Immature natural killer cell (primary cell): ENCODE measurements around the gene CAB39L. TPM values are rescaled to one million over a fixed set of nuclear protein-coding genes. Genes with fewer than 3 reads are reported as not detected.

Source experiments
- DNase-seq, 3 donors: peaks; one replicate each; pipeline ENCODE4 v3.0.0; 2022; ENCODE audit warnings: mixed read lengths in 1 of 3
- H3K27ac Mint-ChIP-seq, 6 donors: one replicate each; pipeline ENCODE4 v1.8.0; 2020; ENCODE audit warnings: mixed read lengths in 6 of 6, mild to moderate bottlenecking in 5 of 6, inconsistent platforms in 4 of 6, moderate library complexity in 3 of 6
- H3K27me3 Mint-ChIP-seq, 3 donors: one replicate each; pipeline ENCODE4 v1.8.0; 2020 to 2021; ENCODE audit warnings: low read depth in 3 of 3, mild to moderate bottlenecking in 3 of 3, mixed read lengths in 3 of 3, moderate library complexity in 3 of 3, inconsistent platforms in 1 of 3
- H3K36me3 Mint-ChIP-seq, 3 donors: one replicate each; pipeline ENCODE4 v1.8.0; 2020; ENCODE audit warnings: mixed read lengths in 3 of 3, inconsistent platforms in 2 of 3, mild to moderate bottlenecking in 2 of 3
- H3K4me1 Mint-ChIP-seq, 2 donors: one replicate each; pipeline ENCODE4 v1.8.0; 2020; ENCODE audit warnings: inconsistent platforms in 2 of 2, mild to moderate bottlenecking in 2 of 2, mixed read lengths in 2 of 2, moderate library complexity in 1 of 2
- H3K4me3 Mint-ChIP-seq, 5 donors: one replicate each; pipeline ENCODE4 v1.8.0; 2020; ENCODE audit warnings: mild to moderate bottlenecking in 5 of 5, mixed read lengths in 5 of 5, inconsistent platforms in 3 of 5, moderate library complexity in 3 of 5
- H3K9me3 Mint-ChIP-seq, 6 donors: one replicate each; pipeline ENCODE4 v1.8.0; 2020; ENCODE audit warnings: mild to moderate bottlenecking in 6 of 6, mixed read lengths in 6 of 6, inconsistent platforms in 4 of 6, moderate library complexity in 3 of 6
- polyA plus RNA-seq, 3 donors: library from polyadenylated mRNA; unstranded; fragments of 300-500 nt; fragmentation: Illumina TruSeq; gene quantifications; one replicate each; pipeline ENCODE4 v1.2.3, GENCODE V29; 2021

CAB39L gene
- polyA plus RNA-seq, 3 donors from 2014 or later = 4.9 to 11.0 (median 7.0) TPM

GRCh38 chr13:49287995-49288394 is 155.9 kb downstream of the CAB39L start:
- Mint-ChIP-seq H3K4me1 (peaks cover 4 to 16% of the 10 kb centered on the region in 2 donors), H3K27ac (no peak overlapping the region), H3K4me3 (no peak overlapping the region), H3K9me3 (no peaks in the 10 kb centered on the region), H3K27me3 (no peaks in the 10 kb centered on the region), H3K36me3 (peaks cover 19 to 26% (median 20%) of the 10 kb centered on the region in 3 donors)
- DNase-seq = no peak

GRCh38 chr13:49279885-49280284 is 164.0 kb downstream of the CAB39L start:
- Mint-ChIP-seq H3K4me1 (no peaks in the 10 kb centered on the region), H3K9me3 (no peaks in the 10 kb centered on the region), H3K27me3 (no peaks in the 10 kb centered on the region), H3K4me3 (no peak overlapping the region), H3K36me3 (peaks cover 3 to 19% (median 10%) of the 10 kb centered on the region in 3 donors), H3K27ac (no peak overlapping the region)
- DNase-seq = no peak

- no peaks in the 10 kb centered on the region for H3K27me3 Mint-ChIP-seq
- DNase-seq = no peak
- H3K4me3 Mint-ChIP-seq = no peak overlapping the region
- no peaks in the 10 kb centered on the region for H3K9me3 Mint-ChIP-seq
- no peaks in the 10 kb centered on the region for H3K4me1 Mint-ChIP-seq
- no peak overlapping the region for H3K27ac Mint-ChIP-seq
- peaks cover 3 to 20% (median 6%) of the 10 kb centered on the region in 3 donors for H3K36me3 Mint-ChIP-seq
Measured at GRCh38 chr13:49279112-49279511, 164.8 kb downstream of the CAB39L start.

- Mint-ChIP-seq H3K27me3 (no peaks in the 10 kb centered on the region), H3K27ac (no peak overlapping the region), H3K36me3 (peaks cover 3 to 20% (median 6%) of the 10 kb centered on the region in 3 donors), H3K9me3 (no peaks in the 10 kb centered on the region), H3K4me3 (no peak overlapping the region), H3K4me1 (no peaks in the 10 kb centered on the region)
- no peak for DNase-seq
Measured at GRCh38 chr13:49278211-49278610, 165.7 kb downstream of the CAB39L start.

- Mint-ChIP-seq H3K36me3 (peaks cover 12 to 22% (median 18%) of the 10 kb centered on the region in 3 donors), H3K4me1 (no peaks in the 10 kb centered on the region)
Measured at GRCh38 chr13:49272296-49272695, 171.6 kb downstream of the CAB39L start.

GRCh38 chr13:49271264-49271663 is 172.6 kb downstream of the CAB39L start:
- H3K9me3 Mint-ChIP-seq = no peaks in the 10 kb centered on the region
- no peak for DNase-seq

More at GRCh38 chr13:49272296-49272695, 171.6 kb downstream of the CAB39L start:
- no peak overlapping the region for H3K4me3 Mint-ChIP-seq
- H3K27me3 Mint-ChIP-seq = no peaks in the 10 kb centered on the region
- H3K9me3 Mint-ChIP-seq = no peaks in the 10 kb centered on the region
- no peak for DNase-seq
- no peak overlapping the region for H3K27ac Mint-ChIP-seq

GRCh38 chr13:49265822-49266221 is 178.0 kb downstream of the CAB39L start:
- Mint-ChIP-seq H3K4me1 (no peaks in the 10 kb centered on the region), H3K9me3 (no peaks in the 10 kb centered on the region), H3K27me3 (no peaks in the 10 kb centered on the region), H3K27ac (no peak overlapping the region), H3K4me3 (no peak overlapping the region), H3K36me3 (peaks cover 14 to 38% (median 27%) of the 10 kb centered on the region in 3 donors)
- no peak for DNase-seq

More at GRCh38 chr13:49271264-49271663, 172.6 kb downstream of the CAB39L start:
- H3K27me3 Mint-ChIP-seq = no peaks in the 10 kb centered on the region
- no peaks in the 10 kb centered on the region for H3K4me1 Mint-ChIP-seq
- H3K4me3 Mint-ChIP-seq = no peak overlapping the region
- no peak overlapping the region for H3K27ac Mint-ChIP-seq
- H3K36me3 Mint-ChIP-seq = peaks cover 12 to 23% (median 22%) of the 10 kb centered on the region in 3 donors

- Mint-ChIP-seq H3K36me3 (peaks cover 13 to 38% (median 28%) of the 10 kb centered on the region in 3 donors), H3K27me3 (no peaks in the 10 kb centered on the region), H3K4me1 (peaks cover 8 to 14% of the 10 kb centered on the region in 2 donors), H3K27ac (no peak overlapping the region), H3K4me3 (no peak overlapping the region), H3K9me3 (no peaks in the 10 kb centered on the region)
- DNase-seq = no peak
Measured at GRCh38 chr13:49262634-49263033, 181.2 kb downstream of the CAB39L start.

- no peak overlapping the region for H3K4me3 Mint-ChIP-seq
- H3K36me3 Mint-ChIP-seq = peaks cover 13 to 36% (median 29%) of the 10 kb centered on the region in 3 donors
- H3K4me1 Mint-ChIP-seq = peaks cover 12 to 19% of the 10 kb centered on the region in 2 donors
- peak overlapping the region in 2 of 6 donors; percentile 1 to 34 for H3K27ac Mint-ChIP-seq
- no peaks in the 10 kb centered on the region for H3K27me3 Mint-ChIP-seq
- H3K9me3 Mint-ChIP-seq = no peaks in the 10 kb centered on the region
- no peak for DNase-seq
Measured at GRCh38 chr13:49259586-49259985, 184.3 kb downstream of the CAB39L start.

Other genes starting within 250 kb of the CAB39L start
- gene MLNR, start 223.7 kb downstream of the CAB39L start, polyA plus RNA-seq = not detected
- gene CDADC1, start 196.1 kb downstream of the CAB39L start, polyA plus RNA-seq = 10 to 100 TPM; 11.2 to 17.9 (median 13.0) TPM
- 1 to 10 TPM; 5.5 to 8.8 (median 7.5) TPM for gene SETDB2, start 210 bp upstream of the CAB39L start, polyA plus RNA-seq
- 10 to 100 TPM; 67.1 to 79.2 (median 70.6) TPM for gene PHF11, start 51.9 kb upstream of the CAB39L start, polyA plus RNA-seq
- gene RCBTB1, start 141.5 kb upstream of the CAB39L start, polyA plus RNA-seq = 10 to 100 TPM in 2 of 3 donors, 1 to 10 TPM in 1; 6.5 to 13.0 (median 10.3) TPM
- gene ARL11, start 184.4 kb upstream of the CAB39L start, polyA plus RNA-seq = 1 to 10 TPM in 1 of 3 donors, under 1 TPM in 2; 0.27 to 1.3 (median 0.38) TPM
- 10 to 100 TPM; 47.3 to 53.6 (median 49.6) TPM for gene EBPL, start 247.4 kb upstream of the CAB39L start, polyA plus RNA-seq